Activated CD4-positive, alpha-beta T cell treated with anti-CD3 and anti-CD28 coated beads for 36 hours (primary cell): ENCODE measurements around the gene SYNM. TPM values are rescaled to one million over a fixed set of nuclear protein-coding genes. Genes with fewer than 3 reads are reported as not detected.

Experiments used
- ATAC-seq: fragments of 200-7000 bp; cut with Tn5 transposase; one replicate; pipeline ENCODE4 v1.10.0; 2021; ENCODE audit warnings: mild to moderate bottlenecking, moderate library complexity
- CTCF ChIA-PET: fragments of 350-600 bp; sonication (Branson Sonifier 250); formaldehyde crosslinking; loops from one replicate; lab custom pipeline; 2021; ENCODE audit warnings: antibody characterized with exemption; lab: Charles Lee
- POLR2A ChIA-PET: fragments of 350-600 bp; sonication (Branson Sonifier 250); formaldehyde crosslinking; loops from one replicate; lab custom pipeline; 2021; ENCODE audit warnings: antibody characterized with exemption, inconsistent platforms; lab: Charles Lee
- DNase-seq: peaks from one replicate; pipeline ENCODE4 v3.0.0-alpha.2; 2020
- H3K27ac Mint-ChIP-seq: one replicate; pipeline ENCODE4 v1.8.0; 2021; ENCODE audit warnings: mixed read lengths
- H3K27me3 Mint-ChIP-seq: one replicate; pipeline ENCODE4 v1.8.0; 2021; ENCODE audit warnings: mixed read lengths
- H3K36me3 Mint-ChIP-seq: one replicate; pipeline ENCODE4 v1.8.0; 2021; ENCODE audit warnings: low read depth, mixed read lengths
- H3K4me1 Mint-ChIP-seq: one replicate; pipeline ENCODE4 v1.8.0; 2021; ENCODE audit warnings: mixed read lengths
- H3K4me3 Mint-ChIP-seq: one replicate; pipeline ENCODE4 v1.8.0; 2021; ENCODE audit warnings: mild to moderate bottlenecking, moderate library complexity, mixed read lengths
- H3K9me3 Mint-ChIP-seq: one replicate; pipeline ENCODE4 v1.8.0; 2021; ENCODE audit warnings: low read depth, mixed read lengths
- intact Hi-C, 2 experiments: fragments of 100-400 bp; cut with DNase I in 1 of 2; cut with micrococcal nuclease in 1 of 2; formaldehyde crosslinking; loops; one replicate each; pipeline versions ENCODE4 v1.14.2 to v1.15.1; 2022 to 2024; cut with DNase I, micrococcal nuclease
- total RNA-seq, 2 experiments: library from RNA; stranded (reverse); gene quantifications; one replicate each; pipeline ENCODE4 v1.2.3, GENCODE V29; 2021

The SYNM gene
- total RNA-seq, 2 experiments from 2014 or later: 0.09 to 0.14 TPM

DNA sequence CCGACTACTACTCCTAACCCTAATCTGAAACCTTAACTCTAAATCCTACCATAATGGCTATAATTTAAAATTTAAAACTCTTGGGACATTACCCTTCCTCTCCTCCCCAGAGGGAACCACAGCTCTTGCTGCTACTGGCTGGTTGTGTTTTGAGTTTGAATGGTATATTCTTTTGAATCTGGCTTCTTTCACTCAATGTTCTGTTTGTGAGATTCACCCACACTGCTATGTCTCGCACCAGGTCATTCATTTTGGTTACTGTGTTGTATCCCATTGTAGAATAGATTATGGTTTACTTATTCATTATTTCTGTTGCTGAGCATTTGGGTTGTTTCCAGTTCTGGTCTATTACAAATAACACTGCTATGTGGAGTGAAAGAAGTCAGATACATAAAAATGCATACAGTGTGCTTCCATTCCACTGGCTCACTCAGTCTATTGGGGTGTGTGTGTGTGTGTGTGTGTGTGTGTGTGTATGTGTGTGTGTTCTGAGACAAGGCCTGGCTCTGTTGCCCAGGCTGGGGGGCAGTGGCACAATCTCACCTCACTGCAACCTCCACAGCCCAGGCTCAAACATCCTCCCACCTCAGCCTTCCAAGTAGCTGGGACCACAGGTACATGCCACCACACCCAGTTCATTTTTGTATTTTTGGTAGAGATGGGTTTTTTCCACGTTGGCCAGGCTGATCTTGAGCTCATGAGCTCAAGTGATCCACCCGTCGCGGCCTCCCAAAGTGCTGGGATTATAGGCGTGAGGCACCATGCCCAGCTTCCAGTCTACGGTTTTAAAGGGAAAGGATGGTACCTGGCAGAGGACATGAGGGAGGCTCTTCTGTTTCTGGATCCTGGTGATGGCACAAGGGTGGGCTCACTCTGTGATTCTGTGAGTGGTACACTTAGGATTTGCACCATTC, 19.2 kb upstream of the SYNM start:
- intact Hi-C loops: no loop called here
- Mint-ChIP-seq H3K4me3 (no peak overlapping the region), H3K4me1 (peaks cover 5% of the 10 kb centered on the region), H3K9me3 (no peaks in the 10 kb centered on the region), H3K27me3 (peaks cover 8% of the 10 kb centered on the region), H3K36me3 (no peaks in the 10 kb centered on the region), H3K27ac (no peak overlapping the region)
- no peak for DNase-seq
- ChIA-PET POLR2A (interaction anchor here (0.6 kb wide), 1 partner anchor 15 kb away, joined by 5 read pairs; no protein-coding TSS in a partner anchor), CTCF (interaction anchor here (1.6 kb wide), 1 partner anchor 15 kb away, joined by 4 read pairs; no protein-coding TSS in a partner anchor)
- ATAC-seq: no peak

DNA sequence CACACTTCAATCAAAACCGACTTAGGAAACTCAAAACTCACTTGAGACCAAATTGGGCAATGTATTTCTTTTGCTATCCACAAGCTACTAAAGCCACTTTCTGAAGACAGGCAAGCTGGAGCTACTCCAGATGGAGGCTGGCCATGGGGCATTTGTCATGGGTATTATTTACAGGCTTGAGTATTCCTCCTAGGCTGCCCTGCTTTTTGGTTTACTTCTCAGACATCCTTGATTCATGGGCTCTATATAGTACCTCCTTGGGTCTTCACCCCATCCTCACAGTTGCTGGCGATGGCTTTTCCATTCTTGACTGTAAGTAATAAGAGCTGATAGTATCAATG, 18.6 kb upstream of the SYNM start:
- DNase-seq (no peak), ATAC-seq (no peak)
- H3K4me3 Mint-ChIP-seq: no peak overlapping the region
- H3K9me3 Mint-ChIP-seq: no peaks in the 10 kb centered on the region
- ChIA-PET CTCF (interaction anchor here (1.4 to 1.6 kb wide), 2 partner anchors 8 to 14 kb away, joined by 4 to 7 read pairs; no protein-coding TSS in a partner anchor), POLR2A (interaction anchor here (0.6 kb wide), 1 partner anchor 15 kb away, joined by 5 read pairs; no protein-coding TSS in a partner anchor)
- intact Hi-C loops: no loop called here
- H3K36me3 Mint-ChIP-seq: no peaks in the 10 kb centered on the region
- peaks cover 5% of the 10 kb centered on the region for H3K4me1 Mint-ChIP-seq
- H3K27me3 Mint-ChIP-seq: peaks cover 5% of the 10 kb centered on the region
- H3K27ac Mint-ChIP-seq: no peak overlapping the region

GRCh38 chr15:99087405-99087943, 17.4 kb upstream of the SYNM start:
- H3K9me3 Mint-ChIP-seq: no peaks in the 10 kb centered on the region
- no peak for ATAC-seq
- H3K36me3 Mint-ChIP-seq: no peaks in the 10 kb centered on the region
- POLR2A ChIA-PET: interaction anchor here (0.7 kb wide), 1 partner anchor 192 kb away, joined by 4 read pairs; no protein-coding TSS in a partner anchor
- H3K4me3 Mint-ChIP-seq: no peak overlapping the region
- H3K27me3 Mint-ChIP-seq: peaks cover 3% of the 10 kb centered on the region
- intact Hi-C loops: no loop called here
- no peak for DNase-seq
- no peak overlapping the region for H3K27ac Mint-ChIP-seq
- H3K4me1 Mint-ChIP-seq: peaks cover 5% of the 10 kb centered on the region
- CTCF ChIA-PET: interaction anchor here (0.8 to 1.6 kb wide), 3 partner anchors 9 to 531 kb away, joined by 3 to 7 read pairs (median 3); no protein-coding TSS in a partner anchor

DNA sequence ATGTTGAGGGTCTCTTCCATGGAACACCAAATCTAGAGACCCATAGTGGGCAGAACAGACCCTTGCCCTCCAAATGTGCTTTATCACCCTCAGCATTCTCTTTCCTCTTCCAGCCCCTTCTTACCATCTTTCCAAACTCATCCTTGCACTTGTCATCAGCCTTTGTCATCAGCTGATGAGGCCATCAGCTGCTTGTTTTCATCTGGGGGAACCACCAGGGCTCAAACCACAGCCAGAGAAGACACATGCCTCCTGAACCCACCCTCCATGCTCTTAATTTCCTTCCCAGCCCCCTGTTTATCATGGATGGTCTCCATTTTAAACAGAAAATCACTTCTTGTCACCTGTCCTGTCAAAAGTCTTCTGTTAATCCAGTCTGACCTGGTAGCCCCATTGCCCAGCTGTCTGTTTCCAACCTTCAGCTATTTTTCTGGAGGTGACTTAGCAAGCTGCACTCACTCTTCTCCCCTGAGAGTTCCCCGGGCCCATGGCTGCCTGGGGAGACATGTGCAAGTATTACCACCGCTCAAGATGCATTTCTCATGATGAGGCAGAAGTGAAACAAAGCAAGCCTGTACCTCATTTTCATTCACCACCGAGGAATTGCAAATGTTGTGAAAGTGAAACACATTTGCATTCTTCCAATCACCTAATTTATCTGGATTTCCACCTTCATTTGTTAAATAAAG, 14.7 kb upstream of the SYNM start:
- Mint-ChIP-seq H3K27me3 (no peaks in the 10 kb centered on the region), H3K27ac (no peak overlapping the region), H3K4me3 (no peak overlapping the region), H3K4me1 (peaks cover 5% of the 10 kb centered on the region), H3K9me3 (no peaks in the 10 kb centered on the region), H3K36me3 (no peaks in the 10 kb centered on the region)
- intact Hi-C loops: no loop called here
- CTCF ChIA-PET: interaction anchor here (1.5 to 1.9 kb wide), 2 partner anchors 11 to 14 kb away, joined by 5 to 10 read pairs; no protein-coding TSS in a partner anchor
- peak; percentile 17 for DNase-seq
- POLR2A ChIA-PET: no interaction called here
- peak; percentile 44 for ATAC-seq

DNA sequence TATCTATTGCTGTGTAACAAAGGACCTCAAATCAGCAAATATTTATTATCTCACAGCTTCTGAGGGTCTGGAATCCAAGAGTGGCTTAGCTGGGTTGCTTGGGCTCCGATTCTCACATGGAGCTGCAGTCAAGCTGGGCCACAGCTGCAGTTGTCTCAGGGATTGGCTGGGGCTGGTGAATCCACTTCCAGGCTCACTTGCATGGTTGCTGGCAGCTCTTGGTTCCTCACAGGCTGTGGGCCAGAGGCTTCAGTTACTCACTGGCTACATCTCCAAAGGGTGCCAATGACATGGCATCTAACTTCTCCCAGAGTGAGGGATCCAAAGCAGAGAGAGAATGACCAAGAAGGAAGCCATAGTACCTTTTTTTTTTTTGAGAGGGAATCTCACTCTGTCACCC, 13.9 kb upstream of the SYNM start:
- DNase-seq (no peak), ATAC-seq (no peak)
- intact Hi-C loops: no loop called here
- POLR2A ChIA-PET: no interaction called here
- Mint-ChIP-seq H3K9me3 (no peaks in the 10 kb centered on the region), H3K27me3 (no peaks in the 10 kb centered on the region), H3K4me3 (no peak overlapping the region), H3K27ac (no peak overlapping the region), H3K36me3 (no peaks in the 10 kb centered on the region), H3K4me1 (peaks cover 5% of the 10 kb centered on the region)
- CTCF ChIA-PET: interaction anchor here (0.5 to 1.9 kb wide), 3 partner anchors 12 to 19 kb away, joined by 4 to 10 read pairs (median 5); no protein-coding TSS in a partner anchor

DNA sequence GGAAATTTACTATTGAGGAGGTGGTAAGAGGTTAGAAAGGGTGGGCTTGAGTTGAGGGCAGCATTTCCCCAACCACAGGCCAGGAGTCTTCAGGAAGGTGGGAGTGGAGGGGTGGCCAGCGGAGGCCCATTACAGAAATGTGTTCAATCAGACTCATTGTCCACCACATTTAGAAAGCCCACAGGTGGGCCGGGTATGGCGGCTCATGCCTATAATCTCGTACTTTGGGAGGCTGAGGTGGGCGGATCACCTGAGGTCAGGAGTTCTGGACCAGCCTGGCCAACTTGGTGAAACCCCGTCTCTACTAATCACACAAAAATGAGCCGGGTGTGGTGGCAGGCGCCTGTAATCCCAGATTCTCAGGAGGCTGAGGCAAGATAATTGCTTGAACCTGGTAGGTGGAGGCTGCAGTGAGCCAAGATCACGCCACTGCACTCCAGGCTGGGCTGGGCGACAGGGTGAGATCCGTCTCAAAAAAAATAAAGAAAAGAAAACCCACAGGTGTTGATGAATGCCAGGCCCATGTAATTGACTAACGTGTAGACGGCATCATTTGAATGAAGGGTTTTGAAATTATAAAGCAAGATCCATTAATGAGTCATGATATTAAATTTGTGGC, 12.2 kb upstream of the SYNM start:
- ChIA-PET CTCF (interaction anchor here (0.9 kb wide), 1 partner anchor 13 kb away, joined by 5 read pairs; the partner anchor contains the start of gene SYNM), POLR2A (no interaction called here)
- H3K9me3 Mint-ChIP-seq: no peaks in the 10 kb centered on the region
- DNase-seq (no peak), ATAC-seq (no peak)
- H3K27me3 Mint-ChIP-seq: peaks cover 2% of the 10 kb centered on the region
- H3K4me3 Mint-ChIP-seq: no peak overlapping the region
- H3K27ac Mint-ChIP-seq: no peak overlapping the region
- intact Hi-C loops: no loop called here
- H3K4me1 Mint-ChIP-seq: peaks cover 5% of the 10 kb centered on the region
- no peaks in the 10 kb centered on the region for H3K36me3 Mint-ChIP-seq

GRCh38 chr15:99095626-99096025, 9.3 kb upstream of the SYNM start:
- no peaks in the 10 kb centered on the region for H3K36me3 Mint-ChIP-seq
- DNase-seq: no peak
- intact Hi-C loops: no loop called here
- no peak overlapping the region for H3K4me3 Mint-ChIP-seq
- ATAC-seq: no peak
- peaks cover 17% of the 10 kb centered on the region for H3K27me3 Mint-ChIP-seq
- H3K9me3 Mint-ChIP-seq: no peaks in the 10 kb centered on the region
- H3K27ac Mint-ChIP-seq: no peak overlapping the region
- POLR2A ChIA-PET: no interaction called here
- no peaks in the 10 kb centered on the region for H3K4me1 Mint-ChIP-seq
- CTCF ChIA-PET: no interaction called here

- no peaks in the 10 kb centered on the region for H3K36me3 Mint-ChIP-seq
- H3K27me3 Mint-ChIP-seq: peaks cover 18% of the 10 kb centered on the region
- ChIA-PET CTCF (no interaction called here), POLR2A (no interaction called here)
- intact Hi-C loops: no loop called here
- H3K9me3 Mint-ChIP-seq: no peaks in the 10 kb centered on the region
- H3K27ac Mint-ChIP-seq: no peak overlapping the region
- DNase-seq (no peak), ATAC-seq (no peak)
- no peak overlapping the region for H3K4me3 Mint-ChIP-seq
- no peaks in the 10 kb centered on the region for H3K4me1 Mint-ChIP-seq
These were observed 8.5 kb upstream of the SYNM start for GRCh38 chr15:99096173-99096893.

- H3K4me3 Mint-ChIP-seq: no peak overlapping the region
- H3K27ac Mint-ChIP-seq: no peak overlapping the region
- intact Hi-C loops: no loop called here
- H3K4me1 Mint-ChIP-seq: no peaks in the 10 kb centered on the region
- H3K27me3 Mint-ChIP-seq: peaks cover 23% of the 10 kb centered on the region
- H3K36me3 Mint-ChIP-seq: no peaks in the 10 kb centered on the region
- H3K9me3 Mint-ChIP-seq: no peaks in the 10 kb centered on the region
- no peak for DNase-seq
- no peak for ATAC-seq
- POLR2A ChIA-PET: no interaction called here
- CTCF ChIA-PET: no interaction called here
These were observed 7.9 kb upstream of the SYNM start for GRCh38 chr15:99096894-99097426.
